ENCODE measurements around the gene ZSWIM9. TPM values are rescaled to one million over a fixed set of nuclear protein-coding genes. Genes with fewer than 3 reads are reported as not detected.

The ZSWIM9 gene
- total and polyA plus RNA-seq, 4 donors: 3.4 to 7.6 (median 4.3) TPM

DNA sequence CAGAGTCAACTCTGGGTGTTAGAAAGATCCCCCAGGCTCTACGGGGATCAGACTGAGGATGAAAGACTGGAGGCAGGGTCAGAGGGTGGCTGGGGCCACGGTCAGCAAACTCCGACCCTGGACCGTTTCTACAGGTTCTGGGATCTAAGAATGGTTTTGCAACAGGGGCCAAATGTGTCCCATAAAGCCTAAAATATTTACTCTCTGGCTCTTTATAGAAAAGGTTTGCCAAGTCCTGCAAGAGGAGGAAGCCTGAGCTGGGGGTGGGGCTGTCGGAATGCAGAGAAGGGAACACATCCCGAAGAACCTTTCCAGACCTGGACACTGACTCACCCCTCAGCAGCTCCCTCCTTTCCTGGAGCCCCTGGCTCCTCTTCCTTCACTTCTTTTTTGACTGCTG lies 21.1 kb upstream of the ZSWIM9 start:
- TF ChIP-seq, protein P1, sequence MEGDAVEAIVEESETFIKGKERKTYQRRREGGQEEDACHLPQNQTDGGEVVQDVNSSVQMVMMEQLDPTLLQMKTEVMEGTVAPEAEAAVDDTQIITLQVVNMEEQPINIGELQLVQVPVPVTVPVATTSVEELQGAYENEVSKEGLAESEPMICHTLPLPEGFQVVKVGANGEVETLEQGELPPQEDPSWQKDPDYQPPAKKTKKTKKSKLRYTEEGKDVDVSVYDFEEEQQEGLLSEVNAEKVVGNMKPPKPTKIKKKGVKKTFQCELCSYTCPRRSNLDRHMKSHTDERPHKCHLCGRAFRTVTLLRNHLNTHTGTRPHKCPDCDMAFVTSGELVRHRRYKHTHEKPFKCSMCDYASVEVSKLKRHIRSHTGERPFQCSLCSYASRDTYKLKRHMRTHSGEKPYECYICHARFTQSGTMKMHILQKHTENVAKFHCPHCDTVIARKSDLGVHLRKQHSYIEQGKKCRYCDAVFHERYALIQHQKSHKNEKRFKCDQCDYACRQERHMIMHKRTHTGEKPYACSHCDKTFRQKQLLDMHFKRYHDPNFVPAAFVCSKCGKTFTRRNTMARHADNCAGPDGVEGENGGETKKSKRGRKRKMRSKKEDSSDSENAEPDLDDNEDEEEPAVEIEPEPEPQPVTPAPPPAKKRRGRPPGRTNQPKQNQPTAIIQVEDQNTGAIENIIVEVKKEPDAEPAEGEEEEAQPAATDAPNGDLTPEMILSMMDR (IDR thresholded peaks at IDR 0.05; ENCODE audit: control extremely low read depth, extremely low read depth): no peak
- Histone ChIP-seq H3K9ac (ENCODE audit: insufficient read depth in 1 of 2, low read length in 2 of 2) (no peak overlapping the region), H3K27me3 (ENCODE audit: control insufficient read depth in 3 of 3, insufficient read depth in 3 of 3, low read length in 2 of 3) (no peaks in the 10 kb centered on the region), H3K9me3 (ENCODE audit: control insufficient read depth in 4 of 4, insufficient read depth in 3 of 4, low read length in 3 of 4) (no peaks in the 10 kb centered on the region), H3K4me3 (no peak overlapping the region), H3K27ac (ENCODE audit: low read depth in 1 of 2, low read length in 1 of 2) (no peak overlapping the region), H3K36me3 (ENCODE audit: control insufficient read depth in 4 of 4, insufficient read depth in 4 of 4, low read length in 4 of 4) (peaks cover 0 to 17% (median 11%) of the 10 kb centered on the region in 4 donors), H3K4me1 (ENCODE audit: control insufficient read depth in 5 of 5, insufficient read depth in 5 of 5, low read length in 5 of 5) (no peaks in the 10 kb centered on the region)
- DNase-seq (no peak), ATAC-seq (ENCODE audit: insufficient read depth, low FRiP score) (no peak)
- WGBS, 2 donors: 84 to 91% methylated on average over 6 of the region's 6 CpGs

DNA sequence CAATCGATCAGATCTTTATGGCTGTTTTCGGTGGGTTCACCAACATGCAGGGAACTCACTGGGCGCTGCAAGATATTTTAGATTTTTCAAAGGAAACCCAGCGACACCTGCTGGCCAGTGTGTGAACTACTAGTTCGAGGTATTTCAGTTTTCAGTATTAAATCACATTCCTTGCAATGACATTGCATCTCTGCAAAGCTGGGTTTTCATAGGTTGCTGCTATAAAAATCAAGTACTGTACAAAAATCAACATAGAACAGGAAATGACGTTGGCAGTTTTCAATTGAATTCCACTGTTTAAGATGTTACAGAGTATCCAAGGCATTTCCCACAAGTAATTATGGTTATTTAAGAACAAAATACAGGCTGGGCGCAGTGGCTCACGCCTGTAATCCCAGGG lies 17.9 kb upstream of the ZSWIM9 start:
- ATAC-seq (ENCODE audit: insufficient read depth, low FRiP score) (peak; percentile 75), DNase-seq (peak; percentile 63 to 64 (median 64))
- H3K4me1 ChIP-seq (ENCODE audit: control insufficient read depth in 5 of 5, insufficient read depth in 5 of 5, low read length in 5 of 5): no peaks in the 10 kb centered on the region
- H3K27me3 ChIP-seq (ENCODE audit: control insufficient read depth in 3 of 3, insufficient read depth in 3 of 3, low read length in 2 of 3): no peaks in the 10 kb centered on the region
- TF ChIP-seq, protein P1 (IDR thresholded peaks at IDR 0.05; ENCODE audit: control extremely low read depth, extremely low read depth): peak; percentile 63
- H3K9ac ChIP-seq (ENCODE audit: insufficient read depth in 1 of 2, low read length in 2 of 2): no peak overlapping the region
- no peaks in the 10 kb centered on the region for H3K9me3 ChIP-seq (ENCODE audit: control insufficient read depth in 4 of 4, insufficient read depth in 3 of 4, low read length in 3 of 4)
- no peak overlapping the region for H3K4me3 ChIP-seq
- H3K27ac ChIP-seq (ENCODE audit: low read depth in 1 of 2, low read length in 1 of 2): no peak overlapping the region
- peaks cover 0 to 18% (median 10%) of the 10 kb centered on the region in 4 donors for H3K36me3 ChIP-seq (ENCODE audit: control insufficient read depth in 4 of 4, insufficient read depth in 4 of 4, low read length in 4 of 4)
- 35 to 42% methylated on average over 8 of the region's 8 CpGs for whole genome bisulfite sequencing, 2 donors

DNA sequence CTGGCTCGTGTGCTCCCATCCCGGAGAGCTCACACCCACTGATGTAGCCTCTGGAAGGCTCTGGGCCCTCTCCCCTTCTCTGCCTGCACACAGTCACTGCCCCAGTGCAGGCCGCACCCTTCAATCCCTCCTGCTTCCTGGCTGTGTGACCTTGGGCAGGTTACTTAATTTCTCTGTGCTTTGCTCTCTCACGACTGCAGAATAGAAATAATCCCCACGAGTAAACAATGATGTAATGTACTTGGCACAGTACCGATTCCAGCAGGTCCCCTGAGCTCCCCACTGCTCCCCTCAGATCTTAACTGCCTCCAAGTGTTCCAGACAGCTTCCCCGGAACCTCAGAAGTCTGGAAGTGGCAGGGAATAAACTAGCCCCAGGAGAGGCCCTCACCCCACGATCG lies 16.5 kb upstream of the ZSWIM9 start:
- Histone ChIP-seq H3K4me3 (no peak overlapping the region), H3K27ac (ENCODE audit: low read depth in 1 of 2, low read length in 1 of 2) (no peak overlapping the region), H3K9me3 (ENCODE audit: control insufficient read depth in 4 of 4, insufficient read depth in 3 of 4, low read length in 3 of 4) (no peaks in the 10 kb centered on the region), H3K4me1 (ENCODE audit: control insufficient read depth in 5 of 5, insufficient read depth in 5 of 5, low read length in 5 of 5) (no peaks in the 10 kb centered on the region), H3K36me3 (ENCODE audit: control insufficient read depth in 4 of 4, insufficient read depth in 4 of 4, low read length in 4 of 4) (peaks cover 0 to 15% (median 6%) of the 10 kb centered on the region in 4 donors), H3K27me3 (ENCODE audit: control insufficient read depth in 3 of 3, insufficient read depth in 3 of 3, low read length in 2 of 3) (no peaks in the 10 kb centered on the region), H3K9ac (ENCODE audit: insufficient read depth in 1 of 2, low read length in 2 of 2) (no peak overlapping the region)
- ATAC-seq (ENCODE audit: insufficient read depth, low FRiP score) (no peak), DNase-seq (peak in 1 of 3 donors; percentile 7)
- 64 to 73% methylated on average over 9 of the region's 9 CpGs for WGBS, 2 donors
- TF ChIP-seq, protein P1 (IDR thresholded peaks at IDR 0.05; ENCODE audit: control extremely low read depth, extremely low read depth): no peak

DNA sequence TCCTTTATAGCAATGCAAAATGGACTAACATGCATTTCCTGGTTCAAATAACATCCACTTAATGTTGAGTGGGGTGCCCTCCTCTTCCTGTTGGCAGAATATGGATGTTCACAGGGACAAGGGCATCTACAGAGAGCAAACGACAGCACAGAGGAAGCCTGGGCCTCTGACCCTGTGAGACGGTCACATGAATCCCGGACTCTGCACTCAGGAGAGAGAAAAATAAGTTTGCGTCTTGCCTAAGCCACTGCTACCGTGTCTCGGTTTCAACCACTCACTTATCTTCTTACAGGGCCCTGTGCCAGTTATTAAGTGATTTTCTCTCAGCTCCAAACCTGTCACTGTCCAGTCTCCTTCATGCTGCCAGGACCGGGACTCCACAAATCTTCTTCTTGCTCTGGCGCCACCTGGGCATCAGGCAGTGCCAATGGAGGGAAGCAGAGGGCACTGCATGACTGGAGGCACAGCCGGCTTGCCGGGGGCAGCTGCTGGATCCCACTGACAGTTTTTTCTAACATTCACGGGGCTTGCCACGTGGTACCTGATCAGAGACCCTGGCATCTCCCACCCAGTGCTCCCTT lies 12.2 kb upstream of the ZSWIM9 start:
- Histone ChIP-seq H3K27ac (ENCODE audit: low read depth in 1 of 2, low read length in 1 of 2) (no peak overlapping the region), H3K27me3 (ENCODE audit: control insufficient read depth in 3 of 3, insufficient read depth in 3 of 3, low read length in 2 of 3) (no peaks in the 10 kb centered on the region), H3K4me3 (no peak overlapping the region), H3K9ac (ENCODE audit: insufficient read depth in 1 of 2, low read length in 2 of 2) (no peak overlapping the region), H3K4me1 (ENCODE audit: control insufficient read depth in 5 of 5, insufficient read depth in 5 of 5, low read length in 5 of 5) (no peaks in the 10 kb centered on the region), H3K36me3 (ENCODE audit: control insufficient read depth in 4 of 4, insufficient read depth in 4 of 4, low read length in 4 of 4) (peaks cover 0 to 17% (median 12%) of the 10 kb centered on the region in 4 donors), H3K9me3 (ENCODE audit: control insufficient read depth in 4 of 4, insufficient read depth in 3 of 4, low read length in 3 of 4) (no peaks in the 10 kb centered on the region)
- no peak for DNase-seq
- WGBS, 2 donors: 88 to 94% methylated on average over 12 of the region's 12 CpGs
- TF ChIP-seq, protein P1 (IDR thresholded peaks at IDR 0.05; ENCODE audit: control extremely low read depth, extremely low read depth): no peak
- ATAC-seq (ENCODE audit: insufficient read depth, low FRiP score): no peak
